Measurements from ENCODE around the gene ATG7.

The ATG7 gene

DNA sequence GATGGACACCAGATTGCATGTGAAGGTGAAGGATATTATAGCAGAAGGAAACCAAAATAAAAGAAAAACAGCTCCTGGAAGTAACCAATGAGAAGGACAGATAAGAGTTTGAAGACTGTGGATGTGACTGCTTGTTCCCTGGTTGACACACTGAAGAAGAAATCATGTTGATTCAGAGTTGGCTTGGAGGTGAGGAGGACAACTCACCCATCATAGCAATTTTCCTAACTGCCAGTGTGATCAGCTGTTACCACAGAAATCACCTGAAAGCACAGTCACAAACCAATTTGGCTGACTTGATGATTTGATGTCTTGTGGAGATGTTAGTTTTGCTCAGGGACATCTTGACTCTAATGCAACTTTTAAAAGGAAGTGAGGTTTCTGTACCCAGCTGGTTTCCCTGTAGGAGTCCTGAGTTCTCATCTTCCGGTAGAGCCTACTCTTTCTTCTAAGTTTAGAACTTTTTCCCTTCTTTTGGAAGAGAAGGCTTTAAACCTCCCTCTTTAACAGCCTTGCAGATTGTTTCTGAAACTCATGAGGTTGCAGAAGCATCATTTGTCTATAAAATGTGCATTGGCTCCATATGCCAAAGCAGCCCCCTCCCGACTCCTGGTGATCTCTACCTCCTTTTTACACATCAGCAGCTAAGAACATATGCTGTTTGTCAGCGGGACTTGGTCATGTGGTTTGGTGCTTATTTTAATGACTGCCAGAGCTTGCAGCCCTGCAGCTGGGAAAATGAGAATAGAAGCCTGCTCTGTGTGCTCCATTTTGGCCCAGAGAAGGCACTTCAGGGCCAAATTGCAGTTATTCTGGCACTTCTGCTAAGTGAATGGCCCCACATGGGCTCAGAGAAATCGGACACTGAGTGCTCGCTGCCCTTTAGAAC is 10.3 kb downstream of the ATG7 start:
- Histone ChIP-seq H2BK5ac (ENCODE audit: low read length) (no peak overlapping the region), H3K79me1 (ENCODE audit: low read depth, low read length) (no peaks in the 10 kb centered on the region), H3K23ac (ENCODE audit: low read depth, low read length, poor library complexity) (no peak overlapping the region), H2BK15ac (ENCODE audit: low read length) (no peak overlapping the region), H3K18ac (ENCODE audit: low read length) (no peak overlapping the region), H3K4me3 (ENCODE audit: low read length in 2 of 2) (no peak overlapping the region), H3K4me1 (ENCODE audit: control insufficient read depth in 2 of 2, insufficient read depth in 1 of 2, low read depth in 1 of 2, low read length in 2 of 2) (no peaks in the 10 kb centered on the region), H3K14ac (ENCODE audit: low read length) (no peak overlapping the region), H4K91ac (ENCODE audit: low read depth, low read length, poor library complexity) (no peak overlapping the region), H2AK5ac (ENCODE audit: low read depth, low read length) (no peak overlapping the region), H3K4me2 (ENCODE audit: insufficient read depth, low read length, poor library complexity, severe bottlenecking) (no peak overlapping the region), H3K9ac (ENCODE audit: low read depth, low read length, poor library complexity) (no peak overlapping the region), H4K8ac (ENCODE audit: low read depth, low read length) (no peak overlapping the region), H3K27me3 (ENCODE audit: control insufficient read depth in 3 of 3, insufficient read depth in 3 of 3, low read depth in 1 of 3, low read length in 3 of 3) (no peaks in the 10 kb centered on the region), H3K36me3 (replicated peaks in 1 of 2; ENCODE audit: control insufficient read depth in 2 of 2, insufficient read depth in 2 of 2, low read length in 2 of 2) (peaks cover 0 to 7% of the 10 kb centered on the region in 2 donors), H3K27ac (replicated peaks; ENCODE audit: low read length) (no peak overlapping the region), H2BK120ac (ENCODE audit: low read depth, low read length) (no peak overlapping the region), H2BK12ac (ENCODE audit: low read length) (no peak overlapping the region), H3K9me3 (replicated peaks in 1 of 2; ENCODE audit: control insufficient read depth in 2 of 2, insufficient read depth in 1 of 2, low read depth in 1 of 2, low read length in 2 of 2) (no peaks in the 10 kb centered on the region), H2AFZ (ENCODE audit: low read length) (no peak overlapping the region), H3K4ac (ENCODE audit: low read length) (no peak overlapping the region)
- DNase-seq (ENCODE audit: low spot score), result no peak
- no CpG with 5 or more reads among the region's 5 CpGs for WGBS, 2 donors (ENCODE audit: extremely low coverage in 2 of 2, insufficient read length in 2 of 2, insufficient replicate concordance in 1 of 2)

DNA sequence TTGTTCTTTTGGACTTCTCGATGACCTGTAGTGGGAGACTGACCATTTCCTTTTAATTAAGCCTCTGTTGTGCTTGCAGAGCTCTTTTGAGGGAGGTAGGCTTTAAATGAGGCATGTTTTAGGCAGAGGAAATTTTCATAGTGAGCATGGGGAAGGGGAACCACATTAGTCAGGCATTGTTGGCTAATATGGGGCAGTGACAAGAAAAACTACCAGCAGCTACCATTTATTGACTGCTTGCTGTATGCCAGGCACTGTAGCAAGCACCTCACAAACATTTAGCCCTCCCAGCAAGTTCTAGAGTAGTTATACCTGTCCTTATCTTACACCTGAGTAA is 10.9 kb downstream of the ATG7 start:
- WGBS, 2 donors (ENCODE audit: extremely low coverage in 2 of 2, insufficient read length in 2 of 2, insufficient replicate concordance in 1 of 2), result no CpG with 5 or more reads among the region's 1 CpG

DNA sequence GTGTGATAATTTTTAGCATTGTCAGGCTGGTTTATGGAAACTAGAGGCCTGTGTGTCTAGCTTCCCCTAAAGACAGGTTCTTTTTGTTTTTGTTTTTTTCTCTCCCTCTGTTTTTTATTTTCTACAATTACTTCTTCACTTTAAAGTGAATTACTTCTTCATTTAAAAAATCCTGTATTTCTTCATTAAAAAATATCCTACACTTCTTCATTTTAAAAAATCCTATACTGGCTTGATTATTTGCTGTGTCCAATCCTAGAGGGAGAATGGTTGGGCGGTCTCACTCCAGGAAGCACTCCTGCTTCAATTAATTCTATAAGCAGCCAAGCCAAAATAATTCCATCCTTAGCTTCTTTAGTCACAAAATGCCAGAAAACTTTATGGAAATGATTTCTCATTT is 11.8 kb downstream of the ATG7 start:
- no peak overlapping the region for H2BK120ac ChIP-seq (ENCODE audit: low read depth, low read length)
- H3K14ac ChIP-seq (ENCODE audit: low read length), result no peak overlapping the region
- H3K79me1 ChIP-seq (ENCODE audit: low read depth, low read length), result no peaks in the 10 kb centered on the region
- H3K9me3 ChIP-seq (replicated peaks in 1 of 2; ENCODE audit: control insufficient read depth in 2 of 2, insufficient read depth in 1 of 2, low read depth in 1 of 2, low read length in 2 of 2), result no peaks in the 10 kb centered on the region
- no peak overlapping the region for H3K4me3 ChIP-seq (ENCODE audit: low read length in 2 of 2)
- H3K9ac ChIP-seq (ENCODE audit: low read depth, low read length, poor library complexity), result no peak overlapping the region
- H3K23ac ChIP-seq (ENCODE audit: low read depth, low read length, poor library complexity), result no peak overlapping the region
- H2BK5ac ChIP-seq (ENCODE audit: low read length), result no peak overlapping the region
- peaks cover 0 to 7% of the 10 kb centered on the region in 2 donors for H3K36me3 ChIP-seq (replicated peaks in 1 of 2; ENCODE audit: control insufficient read depth in 2 of 2, insufficient read depth in 2 of 2, low read length in 2 of 2)
- no peak overlapping the region for H2BK12ac ChIP-seq (ENCODE audit: low read length)
- H2BK15ac ChIP-seq (ENCODE audit: low read length), result no peak overlapping the region
- no peak overlapping the region for H3K27ac ChIP-seq (replicated peaks; ENCODE audit: low read length)
- no CpG with 5 or more reads among the region's 1 CpG for WGBS, 2 donors (ENCODE audit: extremely low coverage in 2 of 2, insufficient read length in 2 of 2, insufficient replicate concordance in 1 of 2)
- H4K91ac ChIP-seq (ENCODE audit: low read depth, low read length, poor library complexity), result no peak overlapping the region
- no peak overlapping the region for H3K4me2 ChIP-seq (ENCODE audit: insufficient read depth, low read length, poor library complexity, severe bottlenecking)
- no peak overlapping the region for H4K8ac ChIP-seq (ENCODE audit: low read depth, low read length)
- no peaks in the 10 kb centered on the region for H3K4me1 ChIP-seq (ENCODE audit: control insufficient read depth in 2 of 2, insufficient read depth in 1 of 2, low read depth in 1 of 2, low read length in 2 of 2)
- H3K27me3 ChIP-seq (ENCODE audit: control insufficient read depth in 3 of 3, insufficient read depth in 3 of 3, low read depth in 1 of 3, low read length in 3 of 3), result no peaks in the 10 kb centered on the region
- H2AFZ ChIP-seq (ENCODE audit: low read length), result no peak overlapping the region
- H3K4ac ChIP-seq (ENCODE audit: low read length), result no peak overlapping the region
- no peak for DNase-seq (ENCODE audit: low spot score)
- H2AK5ac ChIP-seq (ENCODE audit: low read depth, low read length), result no peak overlapping the region
- H3K18ac ChIP-seq (ENCODE audit: low read length), result no peak overlapping the region

More for the DNA sequence above, 10.9 kb downstream of the ATG7 start:
- no peaks in the 10 kb centered on the region for H3K27me3 ChIP-seq (ENCODE audit: control insufficient read depth in 3 of 3, insufficient read depth in 3 of 3, low read depth in 1 of 3, low read length in 3 of 3)
- H3K36me3 ChIP-seq (replicated peaks in 1 of 2; ENCODE audit: control insufficient read depth in 2 of 2, insufficient read depth in 2 of 2, low read length in 2 of 2), result peaks cover 0 to 7% of the 10 kb centered on the region in 2 donors
- no peaks in the 10 kb centered on the region for H3K9me3 ChIP-seq (replicated peaks in 1 of 2; ENCODE audit: control insufficient read depth in 2 of 2, insufficient read depth in 1 of 2, low read depth in 1 of 2, low read length in 2 of 2)
- no peaks in the 10 kb centered on the region for H3K79me1 ChIP-seq (ENCODE audit: low read depth, low read length)
- H3K9ac ChIP-seq (ENCODE audit: low read depth, low read length, poor library complexity), result no peak overlapping the region
- no peaks in the 10 kb centered on the region for H3K4me1 ChIP-seq (ENCODE audit: control insufficient read depth in 2 of 2, insufficient read depth in 1 of 2, low read depth in 1 of 2, low read length in 2 of 2)
- H2BK5ac ChIP-seq (ENCODE audit: low read length), result no peak overlapping the region
- H3K4me3 ChIP-seq (ENCODE audit: low read length in 2 of 2), result no peak overlapping the region
- no peak overlapping the region for H3K23ac ChIP-seq (ENCODE audit: low read depth, low read length, poor library complexity)
- H4K91ac ChIP-seq (ENCODE audit: low read depth, low read length, poor library complexity), result no peak overlapping the region
- H2BK120ac ChIP-seq (ENCODE audit: low read depth, low read length), result no peak overlapping the region
- no peak overlapping the region for H4K8ac ChIP-seq (ENCODE audit: low read depth, low read length)
- H3K4ac ChIP-seq (ENCODE audit: low read length), result no peak overlapping the region
- H2BK15ac ChIP-seq (ENCODE audit: low read length), result no peak overlapping the region
- no peak overlapping the region for H2AK5ac ChIP-seq (ENCODE audit: low read depth, low read length)
- H3K14ac ChIP-seq (ENCODE audit: low read length), result no peak overlapping the region
- H2AFZ ChIP-seq (ENCODE audit: low read length), result no peak overlapping the region
- no peak overlapping the region for H3K27ac ChIP-seq (replicated peaks; ENCODE audit: low read length)
- no peak overlapping the region for H3K4me2 ChIP-seq (ENCODE audit: insufficient read depth, low read length, poor library complexity, severe bottlenecking)
- H2BK12ac ChIP-seq (ENCODE audit: low read length), result no peak overlapping the region
- no peak overlapping the region for H3K18ac ChIP-seq (ENCODE audit: low read length)
- DNase-seq (ENCODE audit: low spot score), result no peak

DNA sequence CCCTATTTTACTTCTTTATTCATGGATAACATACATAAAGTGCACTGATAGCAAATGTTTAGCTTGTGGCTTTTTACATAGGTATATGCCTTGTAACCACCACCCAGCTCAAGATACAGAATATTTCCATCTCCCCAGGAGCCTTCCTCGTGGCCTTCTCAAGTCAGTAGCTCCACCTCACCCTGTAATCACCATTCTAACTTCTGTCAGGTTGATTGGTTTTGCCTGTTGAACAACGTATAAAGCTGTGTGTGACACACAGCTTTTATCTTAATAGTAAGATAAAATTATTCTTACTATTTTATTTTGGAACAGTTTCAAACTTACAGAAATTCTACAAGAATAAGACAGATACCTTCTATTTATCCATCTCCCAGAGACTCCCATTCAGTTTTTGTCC is 13.3 kb downstream of the ATG7 start:
- H3K79me1 ChIP-seq (ENCODE audit: low read depth, low read length), result no peaks in the 10 kb centered on the region
- no peak overlapping the region for H3K9ac ChIP-seq (ENCODE audit: low read depth, low read length, poor library complexity)
- no peak overlapping the region for H2AFZ ChIP-seq (ENCODE audit: low read length)
- no peaks in the 10 kb centered on the region for H3K9me3 ChIP-seq (replicated peaks in 1 of 2; ENCODE audit: control insufficient read depth in 2 of 2, insufficient read depth in 1 of 2, low read depth in 1 of 2, low read length in 2 of 2)
- H3K23ac ChIP-seq (ENCODE audit: low read depth, low read length, poor library complexity), result no peak overlapping the region
- no peaks in the 10 kb centered on the region for H3K4me1 ChIP-seq (ENCODE audit: control insufficient read depth in 2 of 2, insufficient read depth in 1 of 2, low read depth in 1 of 2, low read length in 2 of 2)
- no peak overlapping the region for H2BK5ac ChIP-seq (ENCODE audit: low read length)
- no peaks in the 10 kb centered on the region for H3K27me3 ChIP-seq (ENCODE audit: control insufficient read depth in 3 of 3, insufficient read depth in 3 of 3, low read depth in 1 of 3, low read length in 3 of 3)
- no peak overlapping the region for H4K8ac ChIP-seq (ENCODE audit: low read depth, low read length)
- no CpG with 5 or more reads among the region's 2 CpGs for WGBS, 2 donors (ENCODE audit: extremely low coverage in 2 of 2, insufficient read length in 2 of 2, insufficient replicate concordance in 1 of 2)
- no peak for DNase-seq (ENCODE audit: low spot score)
- H3K14ac ChIP-seq (ENCODE audit: low read length), result no peak overlapping the region
- no peak overlapping the region for H3K4me3 ChIP-seq (ENCODE audit: low read length in 2 of 2)
- no peak overlapping the region for H2BK15ac ChIP-seq (ENCODE audit: low read length)
- no peak overlapping the region for H3K4me2 ChIP-seq (ENCODE audit: insufficient read depth, low read length, poor library complexity, severe bottlenecking)
- H3K4ac ChIP-seq (ENCODE audit: low read length), result no peak overlapping the region
- H3K36me3 ChIP-seq (replicated peaks in 1 of 2; ENCODE audit: control insufficient read depth in 2 of 2, insufficient read depth in 2 of 2, low read length in 2 of 2), result peaks cover 0 to 14% of the 10 kb centered on the region in 2 donors
- H2BK12ac ChIP-seq (ENCODE audit: low read length), result no peak overlapping the region
- H3K18ac ChIP-seq (ENCODE audit: low read length), result no peak overlapping the region
- no peak overlapping the region for H3K27ac ChIP-seq (replicated peaks; ENCODE audit: low read length)
- no peak overlapping the region for H2AK5ac ChIP-seq (ENCODE audit: low read depth, low read length)
- no peak overlapping the region for H2BK120ac ChIP-seq (ENCODE audit: low read depth, low read length)
- no peak overlapping the region for H4K91ac ChIP-seq (ENCODE audit: low read depth, low read length, poor library complexity)
